ENCODE data around the gene KIF21A.

GRCh38 chr12:39301422-39301821, 141.5 kb downstream of the KIF21A start:
- TF ChIP-seq POLR2AphosphoS5 (IDR thresholded peaks at IDR 0.05; ENCODE audit: borderline replicate concordance, low read depth, low read length) (no peak), EZH2 (IDR thresholded peaks at IDR 0.05) (no peak)
